NB4 (cell line): ENCODE results near the gene AP2M1.

ENCODE experiments used
- DNase-seq: peaks from one replicate; pipeline ENCODE4 v3.0.0; 2010; ENCODE audit warnings: low read depth
- H3K4me3 ChIP-seq: one replicate; pipeline ENCODE4 v1.5.1; 2011; ENCODE audit warnings: mild to moderate bottlenecking, low read depth, low read length, moderate library complexity
- CTCF ChIP-seq: IDR thresholded peaks from one replicate; pipeline ENCODE4 v1.5.1; 2012; ENCODE audit warnings: low read depth, low read length
- MAX ChIP-seq: IDR thresholded peaks from 2 replicates; pipeline ENCODE4 v1.6.1; 2011; ENCODE audit warnings: low read depth, low read length
- MYC ChIP-seq: IDR thresholded peaks from 2 replicates; pipeline ENCODE4 v1.6.1; 2011; ENCODE audit warnings: low read depth, low read length
- POLR2A ChIP-seq: IDR thresholded peaks from 2 replicates; pipeline ENCODE4 v1.6.1; 2011; ENCODE audit warnings: mild to moderate bottlenecking; ENCODE audit not compliant: insufficient read length; ENCODE audit errors: extremely low read depth

The AP2M1 gene

GRCh38 chr3:184175506-184175905, 851 bp downstream of the AP2M1 start:
- DNase-seq: no peak
- H3K4me3 ChIP-seq: peak overlapping the region; percentile 82
- TF ChIP-seq POLR2A (no peak), MAX (no peak)

GRCh38 chr3:184175981-184176376, 1.3 kb downstream of the AP2M1 start:
- H3K4me3 ChIP-seq: peak overlapping the region; percentile 82
- TF ChIP-seq CTCF: no peak
- no peak for TF ChIP-seq MYC
- TF ChIP-seq MAX: no peak
- TF ChIP-seq POLR2A: no peak
- DNase-seq: no peak

GRCh38 chr3:184176377-184177330, 2.0 kb downstream of the AP2M1 start:
- no peak for TF ChIP-seq MYC
- TF ChIP-seq CTCF: no peak
- TF ChIP-seq POLR2A: no peak
- no peak for TF ChIP-seq MAX
- peak; percentile 69 for DNase-seq
- peak overlapping the region; percentile 82 for H3K4me3 ChIP-seq

- peak; percentile 48 for DNase-seq
- no peak overlapping the region for H3K4me3 ChIP-seq
- TF ChIP-seq MAX: no peak
- TF ChIP-seq CTCF: no peak
- TF ChIP-seq MYC: no peak
These were observed 2.7 kb downstream of the AP2M1 start for GRCh38 chr3:184177331-184177731.

GRCh38 chr3:184177767-184178306, 3.2 kb downstream of the AP2M1 start:
- DNase-seq: no peak
- H3K4me3 ChIP-seq: no peak overlapping the region
- TF ChIP-seq POLR2A (no peak), MAX (no peak), MYC (no peak), CTCF (no peak)

- no peak for DNase-seq
- H3K4me3 ChIP-seq: no peak overlapping the region
- no peak for TF ChIP-seq MYC
- no peak for TF ChIP-seq MAX
These were observed 4.0 kb downstream of the AP2M1 start for GRCh38 chr3:184178521-184179138.
